ENCODE results near the gene APH1A. TPM values are rescaled to one million over a fixed set of nuclear protein-coding genes. Genes with fewer than 3 reads are reported as not detected.

Gene APH1A
- total RNA-seq, 1 experiment from 2014 or later: 109 TPM

Other genes starting within 250 kb of the APH1A start
- 28.1 TPM for gene VPS45, start 201.2 kb downstream of the APH1A start, total RNA-seq (2021; ENCODE audit: unreplicated experiment)
- gene PLEKHO1, start 119.1 kb downstream of the APH1A start, total RNA-seq (2021; ENCODE audit: unreplicated experiment): 6.9 TPM
- 95.1 TPM for gene ANP32E, start 32.9 kb downstream of the APH1A start, total RNA-seq (2021; ENCODE audit: unreplicated experiment)
- 0.39 TPM for gene CA14, start 11.2 kb downstream of the APH1A start, total RNA-seq (2021; ENCODE audit: unreplicated experiment)
- 1.5 TPM for gene C1orf54, start 3.8 kb upstream of the APH1A start, total RNA-seq (2021; ENCODE audit: unreplicated experiment)
- 0.22 TPM for gene CIART, start 13.5 kb upstream of the APH1A start, total RNA-seq (2021; ENCODE audit: unreplicated experiment)
- gene MRPS21, start 24.8 kb upstream of the APH1A start, total RNA-seq (2021; ENCODE audit: unreplicated experiment): 96.9 TPM
- gene PRPF3, start 52.5 kb upstream of the APH1A start, total RNA-seq (2021; ENCODE audit: unreplicated experiment): 59.9 TPM
- 26.7 TPM for gene RPRD2, start 95.1 kb upstream of the APH1A start, total RNA-seq (2021; ENCODE audit: unreplicated experiment)
- 23.2 TPM for gene TARS2, start 218.4 kb upstream of the APH1A start, total RNA-seq (2021; ENCODE audit: unreplicated experiment)
- 2.0 TPM for gene ECM1, start 239.1 kb upstream of the APH1A start, total RNA-seq (2021; ENCODE audit: unreplicated experiment)
- gene FALEC, start 246.7 kb upstream of the APH1A start, total RNA-seq (2021; ENCODE audit: unreplicated experiment): 0.59 TPM